SU-DHL-6 (cell line): ENCODE results near the gene SPTBN5.

Experiments used
- H2AFZ ChIP-seq: fragments of 200-600 bp; sonication (generic); 2 replicates; pipeline ENCODE4 v1.6.1; 2014; ENCODE audit warnings: low read depth, mild to moderate bottlenecking, moderate library complexity, mixed read lengths, antibody characterized with exemption, low read length; ENCODE audit not compliant: severe bottlenecking
- H3F3A ChIP-seq: fragments of 200-600 bp; shearing (Covaris generic); 2 replicates; pipeline ENCODE4 v1.6.0; 2016; ENCODE audit warnings: antibody characterized with exemption, mild to moderate bottlenecking; ENCODE audit not compliant: insufficient read depth
- H3K27ac ChIP-seq: fragments of 200-600 bp; sonication (generic); 2 replicates; pipeline ENCODE4 v1.5.1; 2016; ENCODE audit warnings: low read depth, mild to moderate bottlenecking, low read length, moderate library complexity, mixed read lengths
- H3K27me3 ChIP-seq: fragments of 200-600 bp; sonication (generic), shearing (Covaris generic); 2 replicates; pipeline ENCODE4 v1.6.0; 2014; ENCODE audit warnings: mild to moderate bottlenecking, low read length
- H3K36me3 ChIP-seq: fragments of 200-600 bp; sonication (generic); 2 replicates; pipeline ENCODE4 v1.6.1; 2014; ENCODE audit warnings: mild to moderate bottlenecking, low read length, mixed read lengths
- H3K4me2 ChIP-seq: fragments of 300-600, 200-600 bp; shearing (Covaris generic), sonication (generic); 2 replicates; pipeline ENCODE4 v1.6.0; 2014; ENCODE audit warnings: low read length, low read depth, mild to moderate bottlenecking; ENCODE audit not compliant: poor library complexity, severe bottlenecking
- H3K4me3 ChIP-seq: fragments of 200-600 bp; sonication (generic); 2 replicates; pipeline ENCODE4 v1.5.1; 2014; ENCODE audit warnings: antibody characterized with exemption, low read length, mild to moderate bottlenecking, mixed read lengths; ENCODE audit not compliant: insufficient read depth, poor library complexity, severe bottlenecking
- H3K79me2 ChIP-seq: fragments of 200-600 bp; sonication (generic); 2 replicates; pipeline ENCODE4 v1.6.1; 2014; ENCODE audit warnings: mild to moderate bottlenecking, low read length, moderate library complexity; ENCODE audit not compliant: insufficient read depth
- H3K9ac ChIP-seq: fragments of 200-600 bp; sonication (generic); 2 replicates; pipeline ENCODE4 v1.7.0; 2014; ENCODE audit warnings: mild to moderate bottlenecking, low read length
- H3K9me2 ChIP-seq: fragments of 200-600 bp; sonication (generic); replicated peaks from 2 replicates; pipeline ENCODE4 v1.6.1; 2014; ENCODE audit warnings: low read length; ENCODE audit not compliant: insufficient read depth
- H3K9me3 ChIP-seq: fragments of 200-600 bp; sonication (generic); 2 replicates; pipeline ENCODE4 v1.6.1; 2014; ENCODE audit warnings: low read length, mixed read lengths; ENCODE audit not compliant: insufficient read depth
- H4K20me1 ChIP-seq: fragments of 200-600 bp; sonication (generic); 2 replicates; pipeline ENCODE4 v1.6.1; 2014; ENCODE audit warnings: low read depth, mild to moderate bottlenecking, antibody characterized with exemption, low read length, moderate library complexity, mixed read lengths
- EZH2phosphoT487 ChIP-seq: fragments of 200-600 bp; sonication (generic), shearing (Covaris generic); conservative IDR thresholded peaks from 2 replicates; pipeline ENCODE4 v1.6.1; 2018; ENCODE audit warnings: mild to moderate bottlenecking, antibody characterized with exemption, low read length, moderate library complexity, mixed read lengths
- TF ChIP-seq, protein P1 (sequence below): fragments of 200-600 bp; sonication (generic); IDR thresholded peaks from one replicate; pipeline ENCODE4 v1.5.1; 2017; ENCODE audit warnings: antibody characterized with exemption, mild to moderate bottlenecking, low read length, moderate library complexity; ENCODE audit not compliant: insufficient read depth, poor library complexity, severe bottlenecking

SPTBN5 gene

DNA sequence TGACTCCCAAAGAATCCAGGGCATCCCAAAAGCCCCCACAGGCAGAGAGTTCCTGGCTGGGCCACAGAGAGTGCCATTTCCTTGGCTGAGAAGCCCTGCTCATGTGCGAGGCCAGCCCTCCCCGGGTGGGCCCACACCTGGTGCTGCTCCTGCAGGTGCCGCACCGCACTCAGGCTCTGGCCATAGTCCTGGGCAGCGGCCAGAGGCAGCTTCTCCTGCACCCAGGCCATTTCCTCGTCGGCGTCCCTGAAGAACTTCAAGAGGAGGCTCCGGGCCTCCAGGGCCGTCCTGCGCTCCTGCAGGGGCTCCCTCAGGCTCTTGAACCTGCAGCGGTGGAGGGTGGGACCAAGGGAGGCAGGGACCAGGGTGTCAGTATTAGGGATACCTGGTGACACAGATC is 37.1 kb downstream of the SPTBN5 start:
- H2AFZ ChIP-seq: no peak overlapping the region
- no peaks in the 10 kb centered on the region for H3K79me2 ChIP-seq
- no peaks in the 10 kb centered on the region for H4K20me1 ChIP-seq
- no peak overlapping the region for H3K9ac ChIP-seq
- H3K36me3 ChIP-seq: no peaks in the 10 kb centered on the region
- no peak overlapping the region for H3K4me2 ChIP-seq
- no peaks in the 10 kb centered on the region for H3K27me3 ChIP-seq
- no peak overlapping the region for H3K4me3 ChIP-seq
- TF ChIP-seq, protein P1, sequence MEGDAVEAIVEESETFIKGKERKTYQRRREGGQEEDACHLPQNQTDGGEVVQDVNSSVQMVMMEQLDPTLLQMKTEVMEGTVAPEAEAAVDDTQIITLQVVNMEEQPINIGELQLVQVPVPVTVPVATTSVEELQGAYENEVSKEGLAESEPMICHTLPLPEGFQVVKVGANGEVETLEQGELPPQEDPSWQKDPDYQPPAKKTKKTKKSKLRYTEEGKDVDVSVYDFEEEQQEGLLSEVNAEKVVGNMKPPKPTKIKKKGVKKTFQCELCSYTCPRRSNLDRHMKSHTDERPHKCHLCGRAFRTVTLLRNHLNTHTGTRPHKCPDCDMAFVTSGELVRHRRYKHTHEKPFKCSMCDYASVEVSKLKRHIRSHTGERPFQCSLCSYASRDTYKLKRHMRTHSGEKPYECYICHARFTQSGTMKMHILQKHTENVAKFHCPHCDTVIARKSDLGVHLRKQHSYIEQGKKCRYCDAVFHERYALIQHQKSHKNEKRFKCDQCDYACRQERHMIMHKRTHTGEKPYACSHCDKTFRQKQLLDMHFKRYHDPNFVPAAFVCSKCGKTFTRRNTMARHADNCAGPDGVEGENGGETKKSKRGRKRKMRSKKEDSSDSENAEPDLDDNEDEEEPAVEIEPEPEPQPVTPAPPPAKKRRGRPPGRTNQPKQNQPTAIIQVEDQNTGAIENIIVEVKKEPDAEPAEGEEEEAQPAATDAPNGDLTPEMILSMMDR: no peak
- TF ChIP-seq EZH2phosphoT487: no peak
- H3K9me3 ChIP-seq: no peaks in the 10 kb centered on the region
- no peak overlapping the region for H3K27ac ChIP-seq
- no peaks in the 10 kb centered on the region for H3F3A ChIP-seq
- no peaks in the 10 kb centered on the region for H3K9me2 ChIP-seq

- Histone ChIP-seq H3K27me3 (no peaks in the 10 kb centered on the region), H3K27ac (no peak overlapping the region), H2AFZ (no peak overlapping the region), H3F3A (no peaks in the 10 kb centered on the region), H3K79me2 (no peaks in the 10 kb centered on the region), H3K9me3 (no peaks in the 10 kb centered on the region), H3K36me3 (no peaks in the 10 kb centered on the region), H3K9me2 (no peaks in the 10 kb centered on the region), H3K9ac (no peak overlapping the region), H3K4me3 (no peak overlapping the region), H4K20me1 (no peaks in the 10 kb centered on the region), H3K4me2 (no peak overlapping the region)
- TF ChIP-seq EZH2phosphoT487: no peak
- TF ChIP-seq, protein P1: no peak
Measured at GRCh38 chr15:41856262-41856661, 37.6 kb downstream of the SPTBN5 start.

DNA sequence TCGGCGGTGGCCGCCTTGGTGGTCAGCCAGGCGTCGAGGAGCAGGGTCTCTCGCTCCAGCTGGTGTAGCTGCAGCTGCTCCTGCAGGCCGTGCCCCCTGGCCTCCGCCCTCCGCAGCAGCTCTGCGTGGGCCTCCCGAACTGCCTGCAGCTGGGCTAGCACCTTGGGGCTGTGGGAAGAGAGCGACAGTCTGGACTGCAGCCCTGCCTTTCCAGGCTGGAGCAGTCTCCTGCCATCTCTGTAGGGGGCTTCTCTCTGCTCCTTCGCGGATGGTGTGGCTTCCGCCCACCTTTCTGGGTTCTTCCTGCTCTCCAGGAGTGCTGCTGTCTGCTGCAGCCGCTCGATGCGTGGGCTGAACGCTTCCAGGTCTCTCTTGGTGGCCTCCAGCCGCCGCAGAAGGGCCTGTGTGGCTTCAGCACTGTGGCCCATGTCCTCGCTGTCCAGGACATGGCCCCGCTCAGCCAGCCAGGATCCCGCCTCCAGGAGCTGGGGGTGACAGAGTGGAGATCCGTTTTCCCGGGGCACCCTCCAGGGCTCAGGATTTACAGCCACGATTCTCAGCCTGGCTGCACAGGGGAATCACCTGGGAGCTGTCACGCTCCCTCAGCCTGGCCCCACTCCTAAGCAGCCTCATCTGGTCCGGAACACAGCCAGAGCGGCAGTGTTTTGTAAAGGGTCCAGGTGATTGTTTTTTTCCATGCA is 38.4 kb downstream of the SPTBN5 start:
- H2AFZ ChIP-seq: no peak overlapping the region
- H3K27ac ChIP-seq: no peak overlapping the region
- no peak overlapping the region for H3K4me3 ChIP-seq
- H3K79me2 ChIP-seq: no peaks in the 10 kb centered on the region
- no peak overlapping the region for H3K4me2 ChIP-seq
- no peaks in the 10 kb centered on the region for H3K9me3 ChIP-seq
- TF ChIP-seq, protein P1: no peak
- TF ChIP-seq EZH2phosphoT487: no peak
- no peak overlapping the region for H3K9ac ChIP-seq
- no peaks in the 10 kb centered on the region for H3K27me3 ChIP-seq
- H4K20me1 ChIP-seq: no peaks in the 10 kb centered on the region
- H3K36me3 ChIP-seq: no peaks in the 10 kb centered on the region
- no peaks in the 10 kb centered on the region for H3F3A ChIP-seq
- H3K9me2 ChIP-seq: no peaks in the 10 kb centered on the region
